VCaP (cell line): ENCODE measurements around the gene ERBIN.
"Not testable (repeated sequence)": the region's sequence is repeated elsewhere in the genome, so short reads cannot be mapped to it uniquely, and the experiment has no call there.

Experiments
- H3K27ac ChIP-seq: fragments of 450-650 bp; 2 replicates; pipeline ENCODE4 v1.5.1; 2017
- CTCF ChIP-seq: fragments of 450-650 bp; conservative IDR thresholded peaks from 2 replicates; pipeline ENCODE4 v1.5.1; 2017; ENCODE audit warnings: mild to moderate bottlenecking, moderate library complexity

The ERBIN gene

DNA sequence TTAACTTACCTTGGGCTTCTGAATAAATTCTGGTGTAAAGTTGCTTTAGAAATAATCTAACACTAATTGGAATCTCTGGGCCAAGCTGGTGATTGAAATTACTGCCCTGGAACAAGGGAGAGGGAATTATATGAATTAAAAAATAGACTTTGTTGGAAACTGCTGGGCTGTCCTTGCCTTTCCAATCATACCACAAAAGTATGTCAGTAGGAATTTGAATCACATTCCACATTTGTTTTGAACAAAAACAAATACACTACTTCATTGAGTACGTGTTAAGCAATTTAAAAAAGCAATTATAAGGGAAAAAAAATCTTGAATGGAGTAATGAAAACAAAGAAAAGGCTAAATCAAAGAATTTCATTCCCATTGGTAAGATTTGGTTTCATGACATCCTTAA lies 115.3 kb downstream of the ERBIN start:
- TF ChIP-seq CTCF = no peak
- H3K27ac ChIP-seq = no peak overlapping the region

GRCh38 chr5:66057239-66057638 lies 130.9 kb downstream of the ERBIN start:
- no peak for TF ChIP-seq CTCF
- no peak overlapping the region for H3K27ac ChIP-seq

DNA sequence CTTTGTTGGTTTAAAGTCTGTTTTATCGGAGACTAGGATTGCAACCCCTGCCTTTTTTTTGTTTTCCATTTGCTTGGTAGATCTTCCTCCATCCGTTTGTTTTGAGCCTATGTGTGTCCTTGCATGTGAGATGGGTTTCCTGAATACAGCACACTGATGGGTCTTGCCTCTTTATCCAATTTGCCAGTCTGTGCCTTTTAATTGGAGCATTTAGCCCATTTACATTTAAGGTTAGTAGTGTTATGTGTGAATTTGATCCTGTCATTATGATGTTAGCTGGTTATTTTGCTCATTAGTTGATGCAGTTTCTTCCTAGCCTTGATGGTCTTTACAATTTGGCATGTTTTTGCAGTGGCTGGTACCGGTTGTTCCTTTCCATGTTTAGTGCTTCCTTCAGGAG lies 134.9 kb downstream of the ERBIN start:
- not testable (repeated sequence) for H3K27ac ChIP-seq

DNA sequence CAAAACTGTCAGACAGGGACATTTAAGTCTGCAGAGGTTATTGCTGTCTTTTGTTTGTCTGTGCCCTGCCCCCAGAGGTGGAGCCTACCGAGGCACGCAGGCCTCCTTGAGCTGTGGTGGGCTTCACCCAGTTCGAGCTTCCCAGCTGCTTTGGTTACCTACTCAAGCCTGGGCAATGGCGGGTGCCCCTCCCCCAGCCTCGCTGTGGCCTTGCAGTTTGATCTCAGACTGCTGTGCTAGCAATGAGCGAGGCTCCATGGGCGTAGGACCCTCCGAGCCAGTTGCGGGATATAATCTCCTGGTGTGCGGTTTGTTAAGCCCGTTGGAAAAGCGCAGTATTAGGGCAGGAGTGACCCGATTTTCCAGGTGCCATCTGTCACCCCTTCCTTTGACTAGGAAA lies 136.7 kb downstream of the ERBIN start:
- not testable (repeated sequence) for H3K27ac ChIP-seq

- H3K27ac ChIP-seq = no peak overlapping the region
- no peak for TF ChIP-seq CTCF
These were observed 140.5 kb downstream of the ERBIN start for GRCh38 chr5:66066826-66067225.

DNA sequence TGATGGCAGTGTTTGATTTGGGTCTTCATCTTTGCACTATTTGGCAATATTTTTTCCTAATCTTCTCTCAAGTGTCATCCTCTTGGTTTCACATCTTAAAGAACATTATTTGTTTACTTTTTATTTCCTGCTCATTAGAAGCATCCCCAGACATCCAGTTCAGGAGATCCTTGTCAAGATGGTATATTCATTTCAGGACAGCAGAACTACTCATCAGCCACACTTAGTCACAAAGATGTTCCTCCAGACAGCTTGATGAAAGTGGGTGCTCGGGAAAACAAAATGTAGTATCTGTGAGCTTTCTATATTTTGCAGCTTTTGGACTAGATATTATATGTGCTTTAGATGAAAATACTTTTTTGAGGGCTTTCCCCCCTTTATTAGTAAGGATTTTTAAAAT lies 145.7 kb downstream of the ERBIN start:
- TF ChIP-seq CTCF = no peak
- no peak overlapping the region for H3K27ac ChIP-seq

DNA sequence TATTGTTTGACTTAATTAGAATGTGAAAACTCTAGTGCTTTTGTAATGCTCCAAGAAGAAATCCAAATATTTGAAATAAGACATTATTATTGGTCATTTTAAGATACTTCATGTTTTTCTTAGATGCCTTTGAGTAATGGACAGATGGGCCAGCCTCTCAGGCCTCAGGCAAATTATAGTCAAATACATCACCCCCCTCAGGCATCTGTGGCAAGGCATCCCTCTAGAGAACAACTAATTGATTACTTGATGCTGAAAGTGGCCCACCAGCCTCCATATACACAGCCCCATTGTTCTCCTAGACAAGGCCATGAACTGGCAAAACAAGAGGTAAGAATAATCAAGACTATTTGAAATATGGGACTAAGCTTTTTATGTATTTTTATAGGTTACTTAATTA lies 148.5 kb downstream of the ERBIN start:
- no peak for TF ChIP-seq CTCF
- H3K27ac ChIP-seq = no peak overlapping the region

DNA sequence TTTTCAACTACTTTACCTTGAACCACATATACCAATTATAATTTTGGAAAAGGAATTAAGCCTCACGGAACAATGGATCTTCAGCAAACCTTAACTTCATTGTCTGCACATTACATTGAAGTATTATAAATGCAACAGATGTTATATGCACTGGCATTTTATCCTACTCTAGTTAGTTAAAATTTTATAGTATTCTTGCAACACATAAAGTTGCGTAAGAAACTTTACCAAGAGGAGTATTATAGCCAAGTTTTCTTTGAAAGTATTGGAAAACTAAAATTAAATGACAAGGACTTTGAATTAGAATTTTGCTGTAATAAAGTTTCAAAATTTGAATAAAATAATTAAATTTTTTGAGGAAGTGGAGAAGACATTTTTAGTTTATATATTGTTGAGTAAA lies 154.3 kb downstream of the ERBIN start:
- H3K27ac ChIP-seq = no peak overlapping the region
- no peak for TF ChIP-seq CTCF

DNA sequence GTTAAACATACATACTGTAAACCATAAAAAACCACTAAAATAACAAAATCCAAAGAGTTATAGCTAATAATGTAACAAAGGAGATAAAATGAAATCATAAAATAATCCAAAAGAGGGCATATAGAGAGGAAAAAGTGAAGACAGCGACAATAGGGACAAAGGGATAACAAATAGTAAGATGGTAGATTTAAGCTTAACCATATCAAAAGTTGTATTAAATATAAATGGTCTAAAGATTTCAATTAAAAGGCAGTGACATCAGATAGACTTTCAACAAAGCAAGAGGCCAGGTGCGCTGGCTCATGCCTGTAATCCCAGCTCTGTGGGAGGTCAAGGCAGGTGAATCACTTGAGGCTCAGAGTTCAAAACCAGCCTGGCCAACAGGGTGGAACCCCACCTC lies 163.0 kb downstream of the ERBIN start:
- no peak for TF ChIP-seq CTCF

More for the DNA sequence above, 163.0 kb downstream of the ERBIN start:
- no peak overlapping the region for H3K27ac ChIP-seq
